PC-3 (cell line): ENCODE measurements around the gene ZBTB7A. TPM values are rescaled to one million over a fixed set of nuclear protein-coding genes. Genes with fewer than 3 reads are reported as not detected.

Experiments
- ATAC-seq: fragments of 200-7000 bp; cut with Tn5 transposase; 2 replicates; pipeline ENCODE4 v1.9.1; 2020; ENCODE audit warnings: mild to moderate bottlenecking, moderate library complexity
- BruUV-seq: library from RNA; stranded (reverse); fragments of 400-500 nt; replicated peaks from 2 replicates; lab custom pipeline; 2021; lab: Mats Ljungman, UMichigan
- CTCF ChIA-PET: fragments of 300-600 bp; sonication (Branson Sonifier 250); formaldehyde crosslinking; loops from one replicate; lab custom pipeline; 2022; ENCODE audit warnings: antibody characterized with exemption; lab: Charles Lee
- POLR2A ChIA-PET: fragments of 300-600 bp; sonication (Branson Sonifier 250); formaldehyde crosslinking; loops from one replicate; lab custom pipeline; 2022; ENCODE audit warnings: antibody characterized with exemption; ENCODE audit not compliant: unreplicated experiment; lab: Charles Lee
- DNase-seq: peaks from one replicate; pipeline ENCODE4 v3.0.0-alpha.2; 2015
- H2AFZ ChIP-seq: fragments of 300-600 bp; sonication (generic); 2 replicates; pipeline ENCODE4 v1.6.0; 2016; ENCODE audit warnings: antibody characterized with exemption, low read length
- H3F3A ChIP-seq: fragments of 300-600 bp; sonication (generic); one replicate; pipeline ENCODE4 v1.6.0; 2017; ENCODE audit warnings: antibody characterized with exemption, low read length, control low read depth, mild to moderate bottlenecking; ENCODE audit not compliant: unreplicated experiment
- H3K27ac ChIP-seq: fragments of 300-600 bp; sonication (generic); 2 replicates; pipeline ENCODE4 v1.5.1; 2016; ENCODE audit warnings: mild to moderate bottlenecking, low read length
- H3K27me3 ChIP-seq: fragments of 300-600 bp; sonication (generic); 2 replicates; pipeline ENCODE4 v1.6.1; 2016; ENCODE audit warnings: low read length, mixed read lengths
- H3K36me3 ChIP-seq: fragments of 300-600 bp; sonication (generic); 2 replicates; pipeline ENCODE4 v1.6.1; 2016; ENCODE audit warnings: low read depth, mixed run types, low read length, mixed read lengths
- H3K4me1 ChIP-seq: fragments of 300-600 bp; sonication (generic); 2 replicates; pipeline ENCODE4 v1.5.1; 2016; ENCODE audit warnings: low read length; ENCODE audit not compliant: insufficient read depth
- H3K4me2 ChIP-seq: fragments of 300-600 bp; sonication (generic); 2 replicates; pipeline ENCODE4 v1.6.0; 2016; ENCODE audit warnings: low read length
- H3K4me3 ChIP-seq: fragments of 300-600 bp; sonication (generic); 2 replicates; pipeline ENCODE4 v1.5.1; 2016; ENCODE audit warnings: mild to moderate bottlenecking, low read length, mixed read lengths
- H3K79me2 ChIP-seq: fragments of 300-600 bp; sonication (generic); 2 replicates; pipeline ENCODE4 v1.6.1; 2017; ENCODE audit warnings: low read length, mixed read lengths
- H3K9ac ChIP-seq: fragments of 300-600 bp; sonication (generic); 2 replicates; pipeline ENCODE4 v1.6.0; 2016; ENCODE audit warnings: mild to moderate bottlenecking, low read length
- H3K9me2 ChIP-seq: fragments of 300-600 bp; sonication (generic); replicated peaks from 2 replicates; pipeline ENCODE4 v1.6.1; 2016; ENCODE audit warnings: mixed run types, low read length, mixed read lengths
- H3K9me3 ChIP-seq: fragments of 300-600 bp; sonication (generic); 2 replicates; pipeline ENCODE4 v1.6.1; 2016; ENCODE audit warnings: low read length, mixed read lengths
- H4K20me1 ChIP-seq: fragments of 300-600 bp; sonication (generic); 2 replicates; pipeline ENCODE4 v1.6.1; 2016; ENCODE audit warnings: low read length, mixed read lengths
- CTCF ChIP-seq: fragments of 300-600 bp; sonication (generic); conservative IDR thresholded peaks from 2 replicates; pipeline ENCODE4 v1.5.1; 2017; ENCODE audit warnings: antibody characterized with exemption, low read depth, mild to moderate bottlenecking, low read length
- EZH2 ChIP-seq: fragments of 300-600 bp; sonication (generic); IDR thresholded peaks from one replicate; pipeline ENCODE4 v1.6.1; 2017; ENCODE audit warnings: antibody characterized with exemption, mild to moderate bottlenecking, low read length; ENCODE audit not compliant: unreplicated experiment
- EZH2phosphoT487 ChIP-seq: fragments of 300-600 bp; sonication (generic); IDR thresholded peaks from 2 replicates; pipeline ENCODE4 v1.6.1; 2018; ENCODE audit warnings: mild to moderate bottlenecking, antibody characterized with exemption, low read length, borderline replicate concordance
- intact Hi-C: fragments of 100-400 bp; cut with micrococcal nuclease; formaldehyde crosslinking; loops from 2 replicates; pipeline ENCODE4 v1.9.0; 2023
- total RNA-seq: library from RNA; depleted of rRNA; stranded (reverse); fragments of >200 nt; gene quantifications from 2 replicates; pipeline ENCODE4 v1.2.3, GENCODE V29; 2014

ZBTB7A gene
- total RNA-seq, 1 experiment from 2014 or later: 16.7 TPM

- TF ChIP-seq EZH2 (no peak), EZH2phosphoT487 (no peak), CTCF (no peak)
- Histone ChIP-seq H3K36me3 (no peaks in the 10 kb centered on the region), H3K27me3 (no peaks in the 10 kb centered on the region), H3K4me3 (no peak overlapping the region), H3K4me2 (no peak overlapping the region), H3K9me2 (no peaks in the 10 kb centered on the region), H3K27ac (no peak overlapping the region), H3K9me3 (no peaks in the 10 kb centered on the region), H3F3A (no peaks in the 10 kb centered on the region), H3K79me2 (no peaks in the 10 kb centered on the region), H3K4me1 (no peaks in the 10 kb centered on the region), H2AFZ (no peak overlapping the region), H3K9ac (no peak overlapping the region), H4K20me1 (no peaks in the 10 kb centered on the region)
- CTCF ChIA-PET: no interaction called here
- ATAC-seq (no peak), DNase-seq (no peak)
- no TSS peak for BruUV-seq
- POLR2A ChIA-PET: no interaction called here
- intact Hi-C loops: no loop called here
These were observed 10.3 kb upstream of the ZBTB7A start for GRCh38 chr19:4077007-4077374.

- ChIA-PET POLR2A (no interaction called here), CTCF (no interaction called here)
- Histone ChIP-seq H3K4me3 (no peak overlapping the region), H4K20me1 (no peaks in the 10 kb centered on the region), H3K4me2 (no peak overlapping the region), H3K27ac (no peak overlapping the region), H3K27me3 (no peaks in the 10 kb centered on the region), H3K9ac (no peak overlapping the region), H3F3A (no peaks in the 10 kb centered on the region), H3K9me3 (no peaks in the 10 kb centered on the region), H3K79me2 (no peaks in the 10 kb centered on the region), H3K9me2 (no peaks in the 10 kb centered on the region), H3K36me3 (no peaks in the 10 kb centered on the region), H2AFZ (no peak overlapping the region), H3K4me1 (no peaks in the 10 kb centered on the region)
- BruUV-seq: no TSS peak
- intact Hi-C loops: no loop called here
- ATAC-seq (no peak), DNase-seq (no peak)
- TF ChIP-seq EZH2phosphoT487 (no peak), EZH2 (no peak), CTCF (no peak)
These were observed 8.7 kb upstream of the ZBTB7A start for GRCh38 chr19:4075373-4075772.

- Histone ChIP-seq H3K4me3 (no peak overlapping the region), H3F3A (no peaks in the 10 kb centered on the region), H2AFZ (no peak overlapping the region), H3K4me2 (no peak overlapping the region), H3K27ac (no peak overlapping the region), H3K27me3 (no peaks in the 10 kb centered on the region), H3K79me2 (no peaks in the 10 kb centered on the region), H3K9me2 (no peaks in the 10 kb centered on the region), H3K9ac (no peak overlapping the region), H3K4me1 (no peaks in the 10 kb centered on the region; the same call in 1 of the 2 replicates), H4K20me1 (no peaks in the 10 kb centered on the region), H3K9me3 (no peaks in the 10 kb centered on the region), H3K36me3 (no peaks in the 10 kb centered on the region)
- no TSS peak for BruUV-seq
- DNase-seq (no peak), ATAC-seq (no peak)
- POLR2A ChIA-PET: no interaction called here
- intact Hi-C loops: no loop called here
- TF ChIP-seq CTCF (no peak), EZH2 (no peak)
- CTCF ChIA-PET: no interaction called here
These were observed 4.9 kb upstream of the ZBTB7A start for GRCh38 chr19:4071610-4072009.
